ENCODE measurements around the gene SGPL1.

SGPL1 gene

GRCh38 chr10:70782746-70783680, 32.7 kb upstream of the SGPL1 start:
- Histone ChIP-seq H3K4me2 (ENCODE audit: low read length) (no peak overlapping the region), H3K79me1 (ENCODE audit: low read length) (no peaks in the 10 kb centered on the region), H3K27me3 (ENCODE audit: insufficient read depth, low read length) (no peaks in the 10 kb centered on the region), H3K79me2 (ENCODE audit: control insufficient read depth, insufficient read depth, low read length, poor library complexity) (no peaks in the 10 kb centered on the region), H3K14ac (ENCODE audit: low read length) (no peak overlapping the region), H2BK12ac (ENCODE audit: low read length) (no peak overlapping the region), H2BK5ac (ENCODE audit: low read depth, low read length, poor library complexity) (no peak overlapping the region), H3K23ac (ENCODE audit: low read length) (no peak overlapping the region), H3K27ac (ENCODE audit: low read depth, low read length) (no peak overlapping the region), H3K18ac (ENCODE audit: low read length) (no peak overlapping the region), H3K4me3 (ENCODE audit: low read depth, low read length) (no peak overlapping the region), H4K8ac (ENCODE audit: low read depth, low read length) (no peak overlapping the region), H2BK120ac (ENCODE audit: insufficient read depth, low read length, poor library complexity) (no peak overlapping the region), H4K91ac (ENCODE audit: low read depth, low read length) (no peak overlapping the region), H3K4me1 (ENCODE audit: control insufficient read depth in 1 of 2, insufficient read depth in 2 of 2, low read length in 2 of 2) (no peaks in the 10 kb centered on the region), H3K9ac (ENCODE audit: low read length) (no peak overlapping the region), H2AFZ (ENCODE audit: insufficient read depth, low read length, poor library complexity) (no peak overlapping the region), H3K4ac (ENCODE audit: low read depth, low read length) (no peak overlapping the region), H4K12ac (ENCODE audit: low read depth, low read length) (no peak overlapping the region), H3K36me3 (ENCODE audit: control insufficient read depth in 1 of 2, insufficient read depth in 2 of 2, low read length in 2 of 2) (no peaks in the 10 kb centered on the region), H3K9me3 (ENCODE audit: insufficient read depth, low read depth, low read length) (peaks cover 2% of the 10 kb centered on the region), H2AK5ac (ENCODE audit: low read length) (no peak overlapping the region)
- DNase-seq = no peak
- WGBS (ENCODE audit: extremely low coverage, insufficient coverage, insufficient read length) = no CpG with 5 or more reads among the region's 11 CpGs

DNA sequence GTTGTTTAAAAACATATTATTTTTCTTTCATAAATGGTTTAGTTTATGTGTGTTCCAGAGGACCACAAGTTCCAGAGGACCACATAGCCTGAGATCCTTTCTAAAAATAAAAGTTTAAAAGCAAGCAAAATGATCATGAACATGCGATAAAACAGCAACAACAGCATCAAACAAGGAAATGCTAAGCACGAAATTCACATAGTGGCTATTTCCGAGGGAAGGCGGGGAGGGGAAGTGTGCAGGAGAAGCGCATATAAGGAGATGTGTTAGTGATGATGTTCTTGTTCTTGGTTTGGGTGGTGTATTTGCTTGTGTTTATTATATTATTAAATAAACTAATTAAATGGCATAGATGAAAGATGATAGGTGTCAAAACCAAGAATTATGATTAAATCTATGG, 31.7 kb upstream of the SGPL1 start:
- Histone ChIP-seq H4K12ac (ENCODE audit: low read depth, low read length) (no peak overlapping the region), H3K36me3 (ENCODE audit: control insufficient read depth in 1 of 2, insufficient read depth in 2 of 2, low read length in 2 of 2) (no peaks in the 10 kb centered on the region), H2AK5ac (ENCODE audit: low read length) (no peak overlapping the region), H3K18ac (ENCODE audit: low read length) (no peak overlapping the region), H2BK12ac (ENCODE audit: low read length) (no peak overlapping the region), H3K4me2 (ENCODE audit: low read length) (no peak overlapping the region), H3K9ac (ENCODE audit: low read length) (no peak overlapping the region), H2AFZ (ENCODE audit: insufficient read depth, low read length, poor library complexity) (no peak overlapping the region), H3K4me3 (ENCODE audit: low read depth, low read length) (no peak overlapping the region), H3K4ac (ENCODE audit: low read depth, low read length) (no peak overlapping the region), H3K4me1 (ENCODE audit: control insufficient read depth in 1 of 2, insufficient read depth in 2 of 2, low read length in 2 of 2) (no peaks in the 10 kb centered on the region), H2BK5ac (ENCODE audit: low read depth, low read length, poor library complexity) (no peak overlapping the region), H3K27me3 (ENCODE audit: insufficient read depth, low read length) (no peaks in the 10 kb centered on the region), H3K79me1 (ENCODE audit: low read length) (no peaks in the 10 kb centered on the region), H3K14ac (ENCODE audit: low read length) (no peak overlapping the region), H3K27ac (ENCODE audit: low read depth, low read length) (no peak overlapping the region), H3K9me3 (ENCODE audit: insufficient read depth, low read depth, low read length) (peaks cover 2% of the 10 kb centered on the region), H2BK120ac (ENCODE audit: insufficient read depth, low read length, poor library complexity) (no peak overlapping the region), H4K91ac (ENCODE audit: low read depth, low read length) (no peak overlapping the region), H3K23ac (ENCODE audit: low read length) (no peak overlapping the region), H3K79me2 (ENCODE audit: control insufficient read depth, insufficient read depth, low read length, poor library complexity) (no peaks in the 10 kb centered on the region), H4K8ac (ENCODE audit: low read depth, low read length) (no peak overlapping the region)
- DNase-seq = no peak
- WGBS (ENCODE audit: extremely low coverage, insufficient coverage, insufficient read length) = no CpG with 5 or more reads among the region's 5 CpGs

DNA sequence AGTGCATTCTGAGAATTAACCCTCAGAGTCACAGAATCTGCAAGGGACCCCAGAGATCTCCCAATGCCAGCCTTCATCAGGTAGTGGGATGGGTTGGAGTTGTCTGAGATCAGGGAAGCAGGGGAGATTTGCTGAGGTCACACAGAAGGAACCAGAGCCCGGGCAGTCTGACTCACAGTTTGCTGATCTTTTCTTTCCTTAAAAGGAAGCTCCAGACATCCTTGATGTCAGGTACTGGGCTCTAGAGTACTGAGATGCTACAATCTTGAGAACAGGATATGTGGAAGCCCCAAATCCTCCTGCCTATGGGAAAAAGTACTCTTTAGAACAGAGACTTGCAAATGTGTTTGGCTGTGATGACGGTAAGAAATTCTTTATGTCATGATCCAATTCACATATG, 31.3 kb upstream of the SGPL1 start:
- H3K23ac ChIP-seq (ENCODE audit: low read length) = no peak overlapping the region
- H2BK5ac ChIP-seq (ENCODE audit: low read depth, low read length, poor library complexity) = no peak overlapping the region
- no peak overlapping the region for H4K8ac ChIP-seq (ENCODE audit: low read depth, low read length)
- no peaks in the 10 kb centered on the region for H3K79me1 ChIP-seq (ENCODE audit: low read length)
- DNase-seq = no peak
- H3K27ac ChIP-seq (ENCODE audit: low read depth, low read length) = no peak overlapping the region
- H3K9me3 ChIP-seq (ENCODE audit: insufficient read depth, low read depth, low read length) = peaks cover 2% of the 10 kb centered on the region
- H4K91ac ChIP-seq (ENCODE audit: low read depth, low read length) = no peak overlapping the region
- H3K4me2 ChIP-seq (ENCODE audit: low read length) = no peak overlapping the region
- H3K18ac ChIP-seq (ENCODE audit: low read length) = no peak overlapping the region
- H3K9ac ChIP-seq (ENCODE audit: low read length) = no peak overlapping the region
- no peak overlapping the region for H3K14ac ChIP-seq (ENCODE audit: low read length)
- no peaks in the 10 kb centered on the region for H3K27me3 ChIP-seq (ENCODE audit: insufficient read depth, low read length)
- H2BK12ac ChIP-seq (ENCODE audit: low read length) = no peak overlapping the region
- no peaks in the 10 kb centered on the region for H3K36me3 ChIP-seq (ENCODE audit: control insufficient read depth in 1 of 2, insufficient read depth in 2 of 2, low read length in 2 of 2)
- no peak overlapping the region for H3K4me3 ChIP-seq (ENCODE audit: low read depth, low read length)
- no CpG with 5 or more reads among the region's 2 CpGs for WGBS (ENCODE audit: extremely low coverage, insufficient coverage, insufficient read length)
- no peak overlapping the region for H2BK120ac ChIP-seq (ENCODE audit: insufficient read depth, low read length, poor library complexity)
- no peak overlapping the region for H2AK5ac ChIP-seq (ENCODE audit: low read length)
- H3K4ac ChIP-seq (ENCODE audit: low read depth, low read length) = no peak overlapping the region
- H3K4me1 ChIP-seq (ENCODE audit: control insufficient read depth in 1 of 2, insufficient read depth in 2 of 2, low read length in 2 of 2) = no peaks in the 10 kb centered on the region
- no peaks in the 10 kb centered on the region for H3K79me2 ChIP-seq (ENCODE audit: control insufficient read depth, insufficient read depth, low read length, poor library complexity)
- no peak overlapping the region for H4K12ac ChIP-seq (ENCODE audit: low read depth, low read length)
- no peak overlapping the region for H2AFZ ChIP-seq (ENCODE audit: insufficient read depth, low read length, poor library complexity)

DNA sequence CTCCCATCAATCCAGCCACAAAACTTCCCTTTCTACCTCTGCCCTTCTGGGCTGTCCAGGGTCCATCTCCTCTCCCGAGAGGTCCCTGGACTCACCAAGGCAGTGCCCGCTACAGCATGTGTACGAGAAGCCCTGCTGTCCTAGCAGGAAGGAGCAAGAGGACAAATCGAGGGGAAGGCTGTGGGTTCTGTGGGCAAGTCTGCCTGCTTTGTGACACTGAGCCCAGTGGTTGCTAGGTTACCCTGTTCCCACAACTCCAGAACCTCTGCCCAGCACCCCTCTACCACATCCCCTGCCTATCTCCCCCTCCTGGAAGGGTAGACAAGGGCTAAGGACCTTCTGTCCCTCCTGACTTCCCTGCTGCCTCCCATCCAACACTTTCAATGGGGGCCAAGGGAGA, 30.6 kb upstream of the SGPL1 start, which contains the start of gene TBATA:
TSS of gene TBATA (minus strand) at position 188 of the 400 bp plus-strand sequence. CDS start 1,998 bp downstream, outside the sequence.
- no peak within 1 kb of the TSS for H2BK120ac ChIP-seq (ENCODE audit: insufficient read depth, low read length, poor library complexity)
- no peaks in the 10 kb centered on the region for H3K4me1 ChIP-seq (ENCODE audit: control insufficient read depth in 1 of 2, insufficient read depth in 2 of 2, low read length in 2 of 2)
- no peak within 1 kb of the TSS for H2BK5ac ChIP-seq (ENCODE audit: low read depth, low read length, poor library complexity)
- no peak within 1 kb of the TSS for H2AFZ ChIP-seq (ENCODE audit: insufficient read depth, low read length, poor library complexity)
- no peaks in the 10 kb centered on the region for H3K79me2 ChIP-seq (ENCODE audit: control insufficient read depth, insufficient read depth, low read length, poor library complexity)
- H3K4ac ChIP-seq (ENCODE audit: low read depth, low read length) = no peak within 1 kb of the TSS
- no peak within 1 kb of the TSS for H4K91ac ChIP-seq (ENCODE audit: low read depth, low read length)
- no peak within 1 kb of the TSS for H3K23ac ChIP-seq (ENCODE audit: low read length)
- no peaks in the 10 kb centered on the region for H3K27me3 ChIP-seq (ENCODE audit: insufficient read depth, low read length)
- no peak within 1 kb of the TSS for H2BK12ac ChIP-seq (ENCODE audit: low read length)
- H3K9me3 ChIP-seq (ENCODE audit: insufficient read depth, low read depth, low read length) = peaks cover 2% of the 10 kb centered on the region
- H3K9ac ChIP-seq (ENCODE audit: low read length) = no peak within 1 kb of the TSS
- DNase-seq = no peak
- H3K4me2 ChIP-seq (ENCODE audit: low read length) = no peak within 1 kb of the TSS
- no peak within 1 kb of the TSS for H3K27ac ChIP-seq (ENCODE audit: low read depth, low read length)
- H3K79me1 ChIP-seq (ENCODE audit: low read length) = no peaks in the 10 kb centered on the region
- H3K36me3 ChIP-seq (ENCODE audit: control insufficient read depth in 1 of 2, insufficient read depth in 2 of 2, low read length in 2 of 2) = no peaks in the 10 kb centered on the region
- H3K4me3 ChIP-seq (ENCODE audit: low read depth, low read length) = no peak within 1 kb of the TSS
- H2AK5ac ChIP-seq (ENCODE audit: low read length) = no peak within 1 kb of the TSS
- no peak within 1 kb of the TSS for H3K18ac ChIP-seq (ENCODE audit: low read length)
- H4K12ac ChIP-seq (ENCODE audit: low read depth, low read length) = no peak within 1 kb of the TSS
- H4K8ac ChIP-seq (ENCODE audit: low read depth, low read length) = no peak within 1 kb of the TSS
- H3K14ac ChIP-seq (ENCODE audit: low read length) = no peak within 1 kb of the TSS
- WGBS (ENCODE audit: extremely low coverage, insufficient coverage, insufficient read length) = no CpG with 5 or more reads among the region's 4 CpGs

All from trophoblast cell (in vitro differentiated cells and primary cell).